Chondrocyte (in vitro differentiated cells): ENCODE results near the gene INPP4B. TPM values are rescaled to one million over a fixed set of nuclear protein-coding genes. Genes with fewer than 3 reads are reported as not detected.

Source experiments
- DNase-seq: peaks from one replicate; pipeline ENCODE4 v3.0.0; 2021; ENCODE audit warnings: mixed read lengths, low spot score
- H3K27ac Mint-ChIP-seq: one replicate; pipeline ENCODE4 v1.8.0; 2021; ENCODE audit warnings: mild to moderate bottlenecking, moderate library complexity, mixed read lengths; ENCODE audit not compliant: unreplicated experiment
- H3K27me3 Mint-ChIP-seq: 2 replicates; pipeline ENCODE4 v1.8.0; 2021; ENCODE audit warnings: low read depth, mixed read lengths
- H3K36me3 Mint-ChIP-seq: 2 replicates; pipeline ENCODE4 v1.8.0; 2021; ENCODE audit warnings: low read depth, mixed read lengths
- H3K4me1 Mint-ChIP-seq: 2 replicates; pipeline ENCODE4 v1.8.0; 2021; ENCODE audit warnings: low read depth, mild to moderate bottlenecking, mixed read lengths
- H3K4me3 Mint-ChIP-seq: one replicate; pipeline ENCODE4 v1.8.0; 2021; ENCODE audit warnings: mild to moderate bottlenecking, moderate library complexity, mixed read lengths; ENCODE audit not compliant: unreplicated experiment
- H3K9me3 Mint-ChIP-seq: 2 replicates; pipeline ENCODE4 v1.8.0; 2021; ENCODE audit warnings: low read depth, mixed read lengths
- total RNA-seq: library from RNA; stranded (reverse); gene quantifications from 3 replicates; pipeline ENCODE4 v1.2.1, GENCODE V29; 2021
- TF ChIP-seq, protein P1 (sequence below): fragments of 200-600 bp; sonication (generic); IDR thresholded peaks from 2 replicates; pipeline ENCODE4 v1.5.0; 2021; ENCODE audit warnings: antibody characterized with exemption, mild to moderate bottlenecking, moderate library complexity

INPP4B gene
- total RNA-seq, 1 donor from 2014 or later, result 30.0 TPM

DNA sequence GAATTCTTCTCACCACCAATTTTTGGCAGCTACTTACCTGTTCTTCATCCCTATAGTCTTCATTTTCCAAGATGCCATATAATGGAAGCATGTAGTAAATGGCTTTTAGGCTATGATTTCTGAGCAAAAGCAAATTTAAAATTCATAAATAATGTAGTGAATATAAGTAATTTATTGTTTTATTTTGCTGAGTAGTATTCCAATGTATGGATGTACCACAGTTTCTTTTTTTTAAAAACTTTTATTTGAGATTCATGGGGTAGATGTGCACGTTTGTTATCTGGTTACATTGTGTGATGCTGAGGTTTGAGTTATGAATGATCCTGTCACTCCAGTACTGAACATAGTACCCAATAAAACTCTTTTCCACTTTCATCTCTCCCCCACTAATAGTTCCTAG lies 840.6 kb downstream of the INPP4B start:
- Mint-ChIP-seq H3K4me3 (no peak overlapping the region), H3K36me3 (peaks cover 2% of the 10 kb centered on the region), H3K9me3 (peaks cover 27% of the 10 kb centered on the region), H3K27ac (no peak overlapping the region), H3K4me1 (no peaks in the 10 kb centered on the region), H3K27me3 (peaks cover 4% of the 10 kb centered on the region)
- DNase-seq, result no peak
- TF ChIP-seq, protein P1, sequence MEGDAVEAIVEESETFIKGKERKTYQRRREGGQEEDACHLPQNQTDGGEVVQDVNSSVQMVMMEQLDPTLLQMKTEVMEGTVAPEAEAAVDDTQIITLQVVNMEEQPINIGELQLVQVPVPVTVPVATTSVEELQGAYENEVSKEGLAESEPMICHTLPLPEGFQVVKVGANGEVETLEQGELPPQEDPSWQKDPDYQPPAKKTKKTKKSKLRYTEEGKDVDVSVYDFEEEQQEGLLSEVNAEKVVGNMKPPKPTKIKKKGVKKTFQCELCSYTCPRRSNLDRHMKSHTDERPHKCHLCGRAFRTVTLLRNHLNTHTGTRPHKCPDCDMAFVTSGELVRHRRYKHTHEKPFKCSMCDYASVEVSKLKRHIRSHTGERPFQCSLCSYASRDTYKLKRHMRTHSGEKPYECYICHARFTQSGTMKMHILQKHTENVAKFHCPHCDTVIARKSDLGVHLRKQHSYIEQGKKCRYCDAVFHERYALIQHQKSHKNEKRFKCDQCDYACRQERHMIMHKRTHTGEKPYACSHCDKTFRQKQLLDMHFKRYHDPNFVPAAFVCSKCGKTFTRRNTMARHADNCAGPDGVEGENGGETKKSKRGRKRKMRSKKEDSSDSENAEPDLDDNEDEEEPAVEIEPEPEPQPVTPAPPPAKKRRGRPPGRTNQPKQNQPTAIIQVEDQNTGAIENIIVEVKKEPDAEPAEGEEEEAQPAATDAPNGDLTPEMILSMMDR, result no peak

DNA sequence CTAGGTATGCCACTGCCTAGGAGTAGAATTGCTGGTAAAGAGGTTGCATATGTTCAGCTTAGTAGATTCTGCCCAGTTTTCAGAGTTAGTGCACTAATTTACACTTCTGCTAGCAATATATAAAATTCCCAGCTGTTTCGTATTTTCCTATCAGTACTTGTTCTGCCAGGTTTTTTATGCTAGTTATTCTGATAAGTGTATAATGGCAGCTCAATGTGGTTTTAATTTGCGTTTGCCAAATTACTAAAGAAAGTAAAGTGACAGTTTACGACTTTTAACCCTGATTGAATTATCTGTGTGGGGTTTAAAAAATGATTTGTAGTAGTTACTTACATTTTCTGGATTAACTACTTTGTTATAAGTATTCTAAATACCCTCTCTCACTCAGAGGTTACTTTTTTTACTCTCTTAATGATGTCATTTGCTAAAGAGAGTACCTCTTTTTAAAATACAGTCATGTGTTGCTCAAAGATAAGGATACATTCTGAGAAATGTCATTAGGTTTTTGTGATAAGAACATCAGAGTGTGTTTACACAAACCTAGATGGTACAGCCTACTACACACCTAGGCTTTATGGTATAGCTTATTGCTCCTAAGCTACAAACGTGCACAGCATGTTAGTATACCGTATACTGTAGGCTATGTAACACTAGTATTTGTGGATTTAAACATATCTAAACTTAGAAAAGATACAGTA lies 846.5 kb downstream of the INPP4B start:
- H3K9me3 Mint-ChIP-seq, result peaks cover 4% of the 10 kb centered on the region
- H3K4me3 Mint-ChIP-seq, result no peak overlapping the region
- DNase-seq, result no peak
- TF ChIP-seq, protein P1, result no peak
- H3K27me3 Mint-ChIP-seq, result peaks cover 4% of the 10 kb centered on the region
- no peak overlapping the region for H3K27ac Mint-ChIP-seq
- H3K36me3 Mint-ChIP-seq, result no peaks in the 10 kb centered on the region
- peaks cover 6% of the 10 kb centered on the region for H3K4me1 Mint-ChIP-seq

DNA sequence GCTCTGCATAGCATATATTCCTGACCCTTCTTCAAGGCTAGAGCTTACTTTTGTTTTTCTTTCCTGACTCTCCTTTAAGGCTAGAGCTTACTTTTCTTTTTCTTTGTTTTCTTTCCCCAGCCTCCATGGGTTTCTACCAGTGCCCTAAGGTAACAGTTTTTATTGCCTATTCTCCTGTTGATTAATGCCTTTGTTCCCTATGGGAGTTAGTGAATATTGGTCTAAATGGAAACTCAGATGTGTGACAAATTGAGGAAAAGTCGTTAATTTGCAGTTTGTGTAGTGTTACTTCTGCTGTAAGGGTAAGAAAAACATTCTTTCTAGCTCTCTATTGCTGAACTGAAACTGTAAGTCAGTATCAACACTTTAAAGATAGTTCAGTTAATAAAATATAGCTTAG lies 851.0 kb downstream of the INPP4B start:
- H3K27ac Mint-ChIP-seq, result no peak overlapping the region
- peaks cover 7% of the 10 kb centered on the region for H3K36me3 Mint-ChIP-seq
- TF ChIP-seq, protein P1, result no peak
- peaks cover 23% of the 10 kb centered on the region for H3K9me3 Mint-ChIP-seq
- no peak overlapping the region for H3K4me3 Mint-ChIP-seq
- DNase-seq, result no peak
- peaks cover 9% of the 10 kb centered on the region for H3K27me3 Mint-ChIP-seq
- H3K4me1 Mint-ChIP-seq, result peaks cover 6% of the 10 kb centered on the region

DNA sequence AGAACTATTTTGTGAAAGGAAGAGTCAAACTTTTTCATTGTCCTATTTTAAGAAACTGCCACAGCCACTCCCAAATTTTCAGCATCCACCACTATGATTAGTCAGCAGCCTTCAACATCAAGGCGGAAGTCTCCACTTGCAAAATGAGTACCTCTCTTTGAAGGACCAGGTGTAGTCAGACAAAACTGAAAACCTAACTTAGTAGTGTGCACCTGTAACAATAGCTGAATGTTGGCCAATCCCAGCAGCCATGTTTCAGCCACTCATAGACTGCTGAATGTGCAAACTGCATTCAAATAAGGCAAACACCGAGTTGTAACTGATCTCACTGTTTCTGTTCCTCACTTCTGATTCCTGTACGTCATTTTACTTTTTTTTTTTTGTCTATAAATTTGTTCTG lies 868.7 kb downstream of the INPP4B start:
- H3K9me3 Mint-ChIP-seq, result no peaks in the 10 kb centered on the region
- no peak overlapping the region for H3K4me3 Mint-ChIP-seq
- DNase-seq, result no peak
- H3K4me1 Mint-ChIP-seq, result no peaks in the 10 kb centered on the region
- no peaks in the 10 kb centered on the region for H3K36me3 Mint-ChIP-seq
- H3K27me3 Mint-ChIP-seq, result peaks cover 2% of the 10 kb centered on the region
- TF ChIP-seq, protein P1, result no peak
- H3K27ac Mint-ChIP-seq, result no peak overlapping the region
